ENCODE data around the gene GRID2. TPM values are rescaled to one million over a fixed set of nuclear protein-coding genes. Genes with fewer than 3 reads are reported as not detected.

The GRID2 gene
- polyA plus RNA-seq, 3 donors = 3.3 to 6.3 (median 4.8) TPM

DNA sequence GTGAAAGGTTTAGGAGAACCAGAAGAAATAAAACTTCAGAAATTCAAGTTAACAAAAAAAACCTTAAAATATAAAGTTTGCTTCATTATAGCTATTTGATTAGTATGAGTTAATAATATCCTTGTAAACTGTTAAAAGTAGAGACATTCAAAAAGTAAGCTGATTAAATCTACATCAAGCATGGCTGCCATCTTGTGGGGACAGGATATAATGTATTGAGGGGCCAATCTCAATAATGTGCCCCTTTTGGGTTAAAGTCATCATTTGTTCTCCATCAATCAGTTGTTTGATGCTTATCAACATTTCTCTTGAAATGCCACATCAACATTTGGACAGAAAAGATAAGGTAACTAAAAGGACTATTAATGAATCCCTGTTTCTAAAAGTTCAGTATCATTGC, 4.6 kb upstream of the GRID2 start:
- DNase-seq (ENCODE audit: extremely low read depth in 1 of 11, low read depth in 9 of 11, low spot score in 4 of 11) = no peak

DNA sequence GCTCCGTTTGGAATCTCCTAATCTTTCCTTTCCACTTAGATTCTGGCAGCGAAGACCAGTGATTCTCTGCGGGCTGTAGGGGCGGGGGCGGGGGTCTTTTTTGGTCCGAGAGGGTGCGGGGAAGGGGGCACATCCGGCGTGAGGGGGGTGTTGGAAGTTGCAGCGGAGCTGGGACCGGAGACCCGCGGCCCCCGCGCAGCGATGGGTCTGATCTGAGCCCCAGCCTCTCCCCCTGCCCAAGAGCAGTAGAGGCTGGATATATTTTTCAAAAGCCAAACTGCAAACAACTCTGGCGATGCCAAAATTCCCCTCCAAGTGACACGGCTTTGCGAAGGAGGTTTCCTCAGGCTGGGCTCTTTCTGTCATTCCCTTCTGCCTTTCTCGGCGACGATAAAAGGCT, 355 bp downstream of the GRID2 start:
- DNase-seq (ENCODE audit: extremely low read depth in 1 of 11, low read depth in 9 of 11, low spot score in 4 of 11) = peak in 2 of 11 donors; percentile 6 to 8

DNA sequence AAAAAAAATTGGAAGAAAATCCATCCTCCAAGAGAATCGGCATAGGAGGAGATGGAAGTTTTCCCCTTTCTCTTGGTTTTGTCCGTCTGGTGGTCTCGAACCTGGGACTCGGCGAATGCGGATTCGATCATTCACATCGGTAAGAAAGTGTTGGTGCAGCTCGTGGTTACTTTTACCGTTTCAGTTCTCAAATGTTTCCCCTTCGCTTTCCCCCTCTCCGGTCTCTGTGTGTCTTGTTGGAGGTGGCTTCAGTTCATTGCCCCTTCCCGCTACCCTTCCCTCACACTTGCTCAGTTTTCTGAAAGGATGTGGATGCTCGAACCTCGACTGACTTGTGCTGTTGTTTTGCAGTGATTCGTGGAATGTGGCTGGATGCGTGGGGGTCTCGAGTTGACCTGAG, 840 bp downstream of the GRID2 start:
- peak in 4 of 11 donors; percentile 12 to 28 (median 20) for DNase-seq (ENCODE audit: extremely low read depth in 1 of 11, low read depth in 9 of 11, low spot score in 4 of 11)

DNA sequence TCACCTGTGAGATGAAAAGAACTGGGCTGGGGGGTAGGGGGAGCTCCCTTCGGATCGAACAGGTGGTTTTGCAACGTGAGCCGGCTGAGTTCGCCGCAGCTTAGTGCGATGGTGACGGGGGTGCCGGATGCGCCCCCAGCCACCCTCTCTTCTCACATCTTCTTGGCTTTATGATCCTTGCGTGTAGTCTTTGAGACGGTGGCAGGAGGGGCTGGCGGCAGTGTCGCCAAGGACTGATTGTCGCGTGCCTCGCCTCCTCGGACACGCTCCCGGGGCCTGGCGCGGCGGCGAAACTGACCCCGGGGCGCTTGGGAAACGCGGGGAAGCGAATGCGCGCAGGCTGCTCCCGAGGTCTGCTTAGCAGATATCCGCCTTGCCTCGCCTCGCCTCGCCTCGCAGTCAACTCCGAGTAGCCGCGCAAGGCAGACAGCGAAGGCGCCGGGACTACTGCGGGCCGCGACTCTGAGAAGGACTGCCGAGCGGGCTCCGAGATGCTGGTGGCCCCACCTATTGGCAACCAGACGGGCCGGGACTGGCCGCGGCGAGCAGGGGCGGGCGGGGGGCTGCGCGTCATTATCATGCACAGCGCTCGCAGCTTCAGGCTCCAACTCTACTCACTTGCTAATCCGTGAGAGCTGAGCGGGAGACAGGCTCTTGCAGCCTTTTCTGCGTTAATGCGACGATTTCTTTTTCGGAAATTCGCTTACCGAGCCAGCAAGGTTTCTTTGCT, 1.5 kb downstream of the GRID2 start:
- peak in 7 of 11 donors; percentile 28 to 64 (median 53) for DNase-seq (ENCODE audit: extremely low read depth in 1 of 11, low read depth in 9 of 11, low spot score in 4 of 11)

DNA sequence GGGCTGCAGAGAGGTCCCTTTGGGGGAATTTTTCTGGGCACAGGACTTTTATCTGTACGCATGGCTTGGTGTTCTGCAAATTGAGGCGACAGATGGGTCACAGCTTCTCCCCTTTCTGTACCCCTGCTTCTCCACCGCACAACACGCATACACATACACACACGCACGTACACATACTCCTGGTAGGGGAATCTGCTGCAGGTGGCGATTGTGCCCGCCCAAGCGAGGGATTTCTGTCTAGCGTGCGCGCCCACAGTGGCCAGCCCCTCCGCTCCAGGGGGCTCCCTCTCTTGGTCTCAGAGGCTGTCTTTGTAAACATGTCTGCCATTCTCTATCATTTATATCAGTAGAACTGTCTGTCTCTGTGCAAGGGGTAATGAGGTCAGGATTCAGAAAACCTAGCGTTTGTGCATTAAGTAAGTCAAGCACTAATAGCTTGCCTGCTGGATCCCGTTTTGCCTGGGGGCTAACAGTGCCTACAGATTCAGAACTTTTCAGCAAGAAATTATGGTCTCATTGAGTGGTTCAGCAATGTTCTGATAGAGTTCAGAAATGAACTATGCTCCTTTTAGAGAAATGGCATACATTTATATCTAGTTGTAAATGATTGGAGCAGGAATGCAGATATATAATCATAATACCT, 2.2 kb downstream of the GRID2 start:
- DNase-seq (ENCODE audit: extremely low read depth in 1 of 11, low read depth in 9 of 11, low spot score in 4 of 11) = peak in 1 of 11 donors; percentile 15

DNA sequence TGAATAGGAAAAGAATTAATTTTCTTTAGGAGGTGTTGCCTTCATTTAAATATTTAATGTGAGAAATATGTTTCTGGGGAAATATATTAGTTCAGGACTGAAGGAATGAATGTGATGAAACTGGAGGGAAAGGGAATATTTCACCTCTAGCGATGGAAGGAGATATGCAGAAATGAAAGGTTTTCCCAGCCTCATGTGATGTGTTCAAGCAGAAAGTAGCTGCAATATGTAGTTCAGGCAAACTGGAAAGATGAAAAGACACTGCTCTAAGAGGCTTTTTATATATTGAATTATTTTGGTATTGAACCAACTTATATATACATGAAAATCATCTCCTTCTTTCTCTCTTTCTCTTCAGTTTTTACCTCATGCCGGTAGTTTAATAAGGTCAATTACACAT, 3.4 kb downstream of the GRID2 start:
- no peak for DNase-seq (ENCODE audit: extremely low read depth in 1 of 11, low read depth in 9 of 11, low spot score in 4 of 11)

DNA sequence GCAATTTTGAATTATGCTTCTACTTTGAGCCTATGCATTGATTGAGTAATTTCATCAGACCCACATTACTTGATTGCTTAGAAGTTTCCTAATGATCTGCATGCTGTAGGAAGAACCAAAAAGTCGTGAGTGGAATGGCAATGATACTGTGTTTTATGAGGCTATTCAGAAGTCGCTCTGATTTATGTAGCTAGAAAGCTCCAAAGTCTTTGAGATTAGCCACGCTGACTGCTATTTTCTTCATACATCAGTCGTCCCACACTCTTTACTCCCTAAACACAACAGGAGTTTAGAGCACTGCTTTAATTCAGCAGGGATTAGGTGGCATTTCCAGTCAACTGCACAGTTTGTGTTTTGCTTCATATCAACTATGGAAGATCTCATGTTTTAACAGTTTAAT, 4.1 kb downstream of the GRID2 start:
- DNase-seq (ENCODE audit: extremely low read depth in 1 of 11, low read depth in 9 of 11, low spot score in 4 of 11) = no peak

DNA sequence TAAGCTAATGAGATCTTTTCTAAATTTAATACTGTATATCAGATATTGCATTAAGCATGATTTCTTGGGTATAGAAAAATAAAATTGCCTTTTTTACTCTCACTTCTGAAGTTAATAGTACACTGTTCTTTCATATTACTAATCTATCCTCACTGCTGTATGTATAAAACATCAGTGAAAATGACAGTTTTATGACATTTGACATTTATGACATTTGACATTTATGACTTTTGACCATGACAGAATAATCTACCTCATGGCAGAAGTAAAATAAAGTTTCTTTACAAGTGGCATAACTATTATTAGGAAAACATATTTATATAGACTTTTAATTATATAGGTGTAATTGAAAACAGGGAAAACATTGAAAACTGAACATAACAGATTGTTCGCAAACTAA, 13.3 kb downstream of the GRID2 start:
- DNase-seq (ENCODE audit: extremely low read depth in 1 of 11, low read depth in 9 of 11, low spot score in 4 of 11) = no peak

DNA sequence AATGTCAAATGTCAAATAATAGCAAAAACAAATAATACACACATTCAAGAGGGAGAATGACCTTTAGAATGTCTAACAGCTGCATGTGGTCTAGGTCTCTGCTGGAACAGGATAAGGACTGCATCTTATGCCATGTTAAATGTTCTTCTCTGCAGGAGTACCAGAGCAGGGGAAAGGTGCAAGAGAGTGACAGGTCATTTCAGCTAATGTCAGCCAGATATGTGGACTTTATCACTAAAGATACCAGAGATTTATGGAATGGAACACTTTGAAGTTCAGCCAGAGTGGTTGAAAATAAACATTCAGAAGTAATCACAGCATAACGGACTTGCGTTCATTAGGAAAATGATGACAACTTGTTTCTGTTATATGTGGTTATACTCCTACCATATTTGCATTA, 24.3 kb downstream of the GRID2 start:
- DNase-seq (ENCODE audit: extremely low read depth in 1 of 11, low read depth in 9 of 11, low spot score in 4 of 11) = no peak

DNA sequence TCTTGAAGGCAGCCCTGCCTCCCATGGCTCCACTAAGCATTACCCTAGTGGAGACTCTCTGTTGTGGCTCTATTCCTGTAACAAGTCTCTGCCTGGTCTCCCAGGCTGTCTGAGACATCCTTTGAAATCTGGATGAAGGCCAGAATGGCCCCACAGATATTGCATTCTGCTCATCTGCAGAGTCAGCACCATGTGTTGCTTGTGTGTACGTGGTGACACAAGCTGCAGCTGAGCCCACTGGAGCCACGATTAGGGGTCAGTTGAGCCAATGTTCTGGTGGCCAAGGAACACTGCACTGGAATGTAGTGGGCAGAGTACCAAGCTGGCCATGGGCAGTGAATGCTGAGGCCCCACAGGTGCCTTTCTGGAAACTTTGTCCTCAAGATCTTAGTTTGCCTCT, 29.2 kb downstream of the GRID2 start:
- no peak for DNase-seq (ENCODE audit: extremely low read depth in 1 of 11, low read depth in 9 of 11, low spot score in 4 of 11)

DNA sequence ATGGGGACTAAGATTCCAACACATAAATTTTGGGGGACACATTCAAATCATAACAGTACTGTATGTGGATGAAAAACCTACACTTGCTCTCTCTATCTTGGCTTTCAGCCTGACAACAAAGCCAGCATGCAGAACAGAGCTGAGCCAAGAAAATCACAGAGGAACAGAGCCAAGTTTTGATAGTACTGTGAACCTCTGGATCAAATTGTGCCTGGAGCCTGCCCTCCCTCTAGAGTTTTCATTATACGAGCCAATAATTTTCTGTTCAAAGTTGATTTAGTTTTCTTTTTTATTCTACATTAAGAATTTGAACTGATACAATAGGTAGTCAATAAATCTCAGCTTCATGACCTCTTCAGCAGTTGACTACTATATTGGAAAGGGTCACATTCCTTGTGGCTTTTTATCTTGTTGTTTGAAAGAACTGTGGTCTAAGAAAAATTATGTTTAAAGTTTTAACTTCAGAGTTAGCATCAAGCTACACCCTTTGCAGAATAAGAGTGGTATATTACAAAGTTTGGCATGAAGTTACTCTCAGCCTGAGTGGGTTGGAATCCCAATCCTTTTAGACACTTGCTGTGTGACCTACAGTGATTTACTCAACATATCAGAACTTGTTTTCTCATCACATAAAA, 31.1 kb downstream of the GRID2 start:
- peak in 3 of 11 donors; percentile 4 to 10 (median 4) for DNase-seq (ENCODE audit: extremely low read depth in 1 of 11, low read depth in 9 of 11, low spot score in 4 of 11)

DNA sequence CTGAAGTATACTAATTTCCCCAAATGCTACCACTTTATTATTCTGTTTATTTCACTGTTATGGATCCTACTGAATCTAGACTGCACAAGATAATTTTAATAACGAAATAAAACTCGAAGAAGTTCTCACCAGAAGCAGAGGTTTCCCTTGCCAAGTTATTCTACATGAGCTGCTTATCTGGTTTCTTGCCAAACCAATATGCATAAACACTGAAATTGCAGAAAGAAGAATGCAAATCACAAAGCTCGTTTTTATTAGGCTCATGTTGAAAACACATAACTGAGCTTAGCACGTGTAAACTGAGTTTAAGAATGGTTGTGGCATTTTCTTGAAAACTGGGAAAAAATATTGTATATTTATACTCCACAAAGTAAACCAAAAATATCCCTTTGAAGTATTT, 35.9 kb downstream of the GRID2 start:
- no peak for DNase-seq (ENCODE audit: extremely low read depth in 1 of 11, low read depth in 9 of 11, low spot score in 4 of 11)

DNA sequence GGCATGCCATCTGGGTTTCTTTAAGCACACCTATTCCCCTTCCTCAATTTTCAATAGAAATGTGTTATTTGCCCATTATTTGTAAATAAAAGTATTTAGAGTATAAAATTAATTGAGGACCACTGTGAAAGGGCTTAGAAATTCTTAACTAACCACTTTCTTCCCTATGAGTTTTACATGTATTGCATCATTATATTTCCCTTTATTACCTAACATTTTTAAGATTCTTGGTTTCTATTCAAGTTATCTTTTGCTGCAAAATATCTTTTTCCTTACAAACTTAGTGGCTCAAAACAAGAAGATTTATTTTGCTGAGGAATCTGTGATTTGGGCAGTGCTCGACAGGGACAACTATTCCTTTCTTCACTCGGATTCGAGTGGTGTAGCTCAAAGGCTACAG, 40.5 kb downstream of the GRID2 start:
- no peak for DNase-seq (ENCODE audit: extremely low read depth in 1 of 11, low read depth in 9 of 11, low spot score in 4 of 11)

DNA sequence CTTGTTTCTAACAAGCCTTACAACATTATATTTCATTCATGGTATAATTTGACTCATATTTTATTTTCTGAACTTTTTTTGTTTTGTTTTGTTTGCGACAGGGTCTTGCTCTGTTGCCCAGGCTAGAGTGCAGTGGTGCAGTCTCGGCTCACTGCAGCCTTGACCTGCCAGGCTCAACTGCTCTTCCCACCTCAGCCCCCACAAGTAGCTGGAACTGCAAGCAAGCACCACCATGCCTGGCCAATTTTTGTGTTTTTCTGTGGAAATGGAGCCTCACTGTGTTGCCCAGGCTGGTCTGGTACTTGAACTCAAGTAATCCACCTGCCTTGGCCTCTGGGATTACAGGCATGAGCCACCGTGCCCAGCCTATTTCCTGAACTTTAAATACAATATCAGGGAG, 42.5 kb downstream of the GRID2 start:
- DNase-seq (ENCODE audit: extremely low read depth in 1 of 11, low read depth in 9 of 11, low spot score in 4 of 11) = no peak

DNA sequence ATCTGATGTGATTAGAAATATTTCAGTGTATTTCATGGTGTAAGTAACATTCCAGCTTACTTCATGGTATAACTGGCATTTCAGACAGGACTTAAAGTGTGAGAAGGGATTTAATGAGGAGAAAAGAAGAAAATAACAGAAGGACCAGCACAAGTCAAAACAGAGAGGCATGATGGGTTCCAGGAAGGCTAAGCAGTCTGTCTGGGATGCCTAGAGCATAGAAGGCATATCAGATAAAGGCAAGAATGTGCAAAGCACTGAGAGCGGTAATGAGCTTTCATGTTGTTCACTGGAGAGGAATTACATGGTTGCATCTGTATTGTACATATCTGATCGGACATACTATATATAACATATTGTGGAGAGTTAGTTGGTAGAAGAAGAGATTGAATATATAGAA, 54.2 kb downstream of the GRID2 start:
- no peak for DNase-seq (ENCODE audit: extremely low read depth in 1 of 11, low read depth in 9 of 11, low spot score in 4 of 11)

DNA sequence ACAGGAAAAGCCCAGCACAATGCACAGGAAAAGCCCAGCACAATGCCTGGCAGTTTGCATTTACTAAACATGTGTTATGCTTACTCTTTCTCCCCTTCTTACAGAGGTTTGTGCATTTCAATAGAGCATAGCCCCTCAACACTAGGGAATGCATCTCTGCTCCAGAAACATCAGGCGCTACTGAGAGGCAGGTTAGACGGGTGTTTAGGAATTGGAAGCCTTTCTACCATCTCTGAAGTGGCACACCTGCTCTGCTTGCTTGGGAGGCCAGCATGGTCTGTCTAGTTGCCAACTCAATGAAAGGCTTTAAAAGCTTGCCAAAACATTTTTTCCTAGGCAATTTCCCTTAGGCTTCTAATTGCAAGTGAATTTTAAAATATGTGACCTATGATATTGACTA, 55.7 kb downstream of the GRID2 start:
- no peak for DNase-seq (ENCODE audit: extremely low read depth in 1 of 11, low read depth in 9 of 11, low spot score in 4 of 11)

DNA sequence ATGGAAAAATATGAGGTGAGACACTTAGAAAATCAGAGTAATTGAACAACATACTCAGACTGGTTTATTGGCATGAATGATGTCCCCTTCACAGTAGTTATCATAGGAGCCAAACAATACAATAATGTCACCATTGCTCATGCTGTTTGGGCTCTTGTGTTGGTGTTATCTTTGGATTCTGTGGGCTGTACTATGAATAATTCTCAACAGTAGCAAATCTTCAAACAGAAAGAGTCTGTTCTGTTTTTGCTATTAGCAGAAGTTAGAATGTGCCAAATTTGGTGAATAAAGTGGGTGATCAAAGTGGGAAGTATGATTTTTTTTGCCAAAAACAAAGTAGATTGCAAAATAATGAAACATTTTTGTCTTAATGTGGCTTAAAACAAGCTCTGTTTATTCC, 58.3 kb downstream of the GRID2 start:
- no peak for DNase-seq (ENCODE audit: extremely low read depth in 1 of 11, low read depth in 9 of 11, low spot score in 4 of 11)

DNA sequence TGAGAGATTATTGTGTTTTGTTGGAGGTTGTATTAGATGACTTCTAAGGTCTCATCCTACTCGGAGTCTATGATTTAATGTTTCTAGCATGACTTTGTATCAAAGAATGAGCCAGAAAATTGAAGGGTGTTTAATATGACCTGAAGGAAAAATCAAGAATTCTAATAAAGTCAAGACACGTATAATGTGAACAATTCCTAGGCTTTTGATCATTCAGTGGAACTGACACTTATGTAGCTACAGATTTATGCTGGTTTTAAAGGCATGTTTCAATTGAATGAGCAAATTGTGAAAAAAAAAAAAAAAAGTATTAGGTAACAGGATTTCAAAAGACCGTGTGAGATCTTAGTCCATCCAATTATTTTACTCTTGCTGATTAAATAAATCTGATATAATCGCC, 64.9 kb downstream of the GRID2 start:
- DNase-seq (ENCODE audit: extremely low read depth in 1 of 11, low read depth in 9 of 11, low spot score in 4 of 11) = peak in 6 of 11 donors; percentile 2 to 20 (median 13)

DNA sequence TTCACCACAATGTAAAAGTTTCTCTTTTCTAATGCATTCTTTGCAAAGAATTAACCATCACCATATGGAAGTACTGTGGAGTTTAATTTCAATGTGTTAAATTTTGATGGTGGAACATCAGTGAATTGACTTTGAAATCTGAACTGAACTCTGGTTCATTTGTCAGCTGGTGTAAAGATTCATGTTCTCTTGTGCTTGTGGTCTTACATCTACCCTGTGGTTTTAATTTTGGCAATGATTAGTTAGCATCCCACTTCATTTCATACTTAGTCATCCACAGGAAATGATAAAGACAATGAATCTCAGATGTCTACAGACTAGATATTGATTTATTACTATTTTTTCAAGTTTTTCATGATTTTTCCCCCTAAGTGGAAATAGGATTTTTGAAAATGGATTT, 77.8 kb downstream of the GRID2 start:
- no peak for DNase-seq (ENCODE audit: extremely low read depth in 1 of 11, low read depth in 9 of 11, low spot score in 4 of 11)

DNA sequence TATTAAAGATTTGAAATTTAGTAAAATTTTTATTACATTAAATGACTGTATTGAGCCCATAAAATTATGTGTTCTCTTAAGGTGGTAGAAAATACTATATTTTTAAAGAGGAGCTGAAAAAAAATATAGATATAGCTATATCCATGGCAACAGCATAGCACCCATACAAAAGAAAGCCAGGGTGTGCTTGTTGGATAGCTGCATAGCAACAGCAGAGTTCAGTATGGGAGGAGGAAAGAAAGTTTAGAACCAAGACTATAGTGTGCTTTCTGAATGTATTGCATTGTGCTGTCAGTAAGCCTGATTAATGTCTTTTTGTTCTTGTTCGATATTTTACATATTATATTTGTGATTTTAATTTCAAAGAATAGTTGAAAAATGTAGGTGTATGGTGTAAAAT, 78.4 kb downstream of the GRID2 start:
- DNase-seq (ENCODE audit: extremely low read depth in 1 of 11, low read depth in 9 of 11, low spot score in 4 of 11) = no peak

All from renal cortex interstitium (tissue), 11 donors.